Activated CD4-positive, CD25-positive, alpha-beta regulatory T cell treated with anti-CD3 and anti-CD28 coated beads, Interleukin-2, amount 50 U/mL, for 24 hours (primary cell): ENCODE measurements around the gene AOX1.
"Not testable (repeated sequence)": the region's sequence is repeated elsewhere in the genome, so short reads cannot be mapped to it uniquely, and the experiment has no call there.

ENCODE experiments used
- ATAC-seq, 2 donors: fragments of 150-1000 bp; cut with Tn5 transposase; one replicate each; pipeline ENCODE4 v1.10.0; 2021; ENCODE audit warnings: mild to moderate bottlenecking in 1 of 2, moderate library complexity in 1 of 2

AOX1 gene

DNA sequence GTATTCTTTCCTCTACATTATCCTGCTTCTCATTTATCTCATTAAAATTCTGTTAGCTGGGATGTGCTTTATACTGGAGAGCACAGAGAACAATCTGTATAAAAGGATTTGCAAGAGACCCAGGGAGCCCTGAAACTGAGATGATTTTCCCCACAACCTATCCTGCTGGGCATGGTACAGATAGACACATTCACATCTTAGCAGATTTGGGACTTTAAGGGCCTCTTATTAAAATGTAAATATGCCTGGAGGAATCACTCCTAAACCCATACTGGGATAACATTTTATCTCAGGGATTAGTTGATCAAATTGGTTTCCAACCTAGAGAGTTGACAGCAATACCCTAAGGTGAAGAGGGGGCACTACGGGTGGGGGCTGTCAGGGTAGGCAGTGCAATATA, 45.5 kb downstream of the AOX1 start:
- ATAC-seq: no peak

DNA sequence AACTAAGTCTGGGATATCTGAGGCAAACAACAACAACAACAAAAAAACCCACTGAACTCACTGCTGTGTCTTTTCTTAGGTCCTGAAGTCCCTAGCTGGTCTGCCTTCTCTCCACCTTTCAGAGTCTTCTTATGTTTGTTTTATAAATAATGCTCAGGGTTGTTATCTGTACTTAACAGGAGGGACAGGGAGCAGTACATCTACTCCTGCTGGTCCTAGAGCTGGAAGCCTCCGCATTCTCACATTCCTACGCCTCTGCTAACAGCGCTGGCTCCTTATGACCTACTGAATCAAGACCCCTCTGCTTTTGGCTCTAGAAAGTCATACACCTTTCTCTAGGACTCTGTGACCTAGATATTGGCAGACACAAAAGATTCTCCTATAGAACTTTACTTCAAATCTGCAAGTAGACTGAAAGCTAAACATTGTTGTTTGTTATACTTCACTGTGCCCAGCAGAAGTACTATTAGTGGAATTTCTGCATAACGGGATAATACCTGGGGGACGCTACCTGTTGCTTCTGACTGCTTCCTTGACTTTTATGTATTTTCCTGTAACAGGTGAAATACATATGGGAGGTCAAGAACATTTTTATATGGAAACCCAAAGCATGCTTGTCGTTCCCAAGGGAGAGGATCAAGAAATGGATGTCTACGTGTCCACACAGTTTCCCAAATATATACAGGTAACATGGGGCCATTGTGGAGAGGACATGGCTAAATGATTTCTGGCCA, 48.6 kb downstream of the AOX1 start:
- ATAC-seq: no peak

DNA sequence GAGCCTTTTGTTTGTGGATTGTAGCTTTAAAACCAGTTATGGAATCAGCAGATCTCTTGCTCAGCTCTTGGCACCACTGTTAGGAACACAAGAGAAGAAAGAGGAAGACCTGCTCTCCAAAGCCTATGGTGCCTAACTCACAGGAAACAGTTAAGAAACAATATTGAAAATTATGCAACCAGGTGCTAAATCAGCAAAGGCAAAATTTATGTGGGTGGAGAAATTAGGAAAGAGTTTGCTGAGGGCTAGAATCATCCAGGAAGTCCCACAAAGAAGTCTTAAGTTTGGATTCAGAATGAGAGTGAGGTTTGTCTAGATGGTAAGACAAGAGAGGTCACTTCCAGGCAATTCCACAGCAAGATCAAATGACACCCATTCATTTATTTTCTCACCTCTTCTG, 49.4 kb downstream of the AOX1 start:
- ATAC-seq: no peak

- no peak for ATAC-seq
These were observed 52.1 kb downstream of the AOX1 start for GRCh38 chr2:200637901-200638300.

GRCh38 chr2:200640176-200640575, 54.4 kb downstream of the AOX1 start:
- ATAC-seq: no peak

- ATAC-seq: no peak
These were observed 55.1 kb downstream of the AOX1 start for GRCh38 chr2:200640901-200641300.

DNA sequence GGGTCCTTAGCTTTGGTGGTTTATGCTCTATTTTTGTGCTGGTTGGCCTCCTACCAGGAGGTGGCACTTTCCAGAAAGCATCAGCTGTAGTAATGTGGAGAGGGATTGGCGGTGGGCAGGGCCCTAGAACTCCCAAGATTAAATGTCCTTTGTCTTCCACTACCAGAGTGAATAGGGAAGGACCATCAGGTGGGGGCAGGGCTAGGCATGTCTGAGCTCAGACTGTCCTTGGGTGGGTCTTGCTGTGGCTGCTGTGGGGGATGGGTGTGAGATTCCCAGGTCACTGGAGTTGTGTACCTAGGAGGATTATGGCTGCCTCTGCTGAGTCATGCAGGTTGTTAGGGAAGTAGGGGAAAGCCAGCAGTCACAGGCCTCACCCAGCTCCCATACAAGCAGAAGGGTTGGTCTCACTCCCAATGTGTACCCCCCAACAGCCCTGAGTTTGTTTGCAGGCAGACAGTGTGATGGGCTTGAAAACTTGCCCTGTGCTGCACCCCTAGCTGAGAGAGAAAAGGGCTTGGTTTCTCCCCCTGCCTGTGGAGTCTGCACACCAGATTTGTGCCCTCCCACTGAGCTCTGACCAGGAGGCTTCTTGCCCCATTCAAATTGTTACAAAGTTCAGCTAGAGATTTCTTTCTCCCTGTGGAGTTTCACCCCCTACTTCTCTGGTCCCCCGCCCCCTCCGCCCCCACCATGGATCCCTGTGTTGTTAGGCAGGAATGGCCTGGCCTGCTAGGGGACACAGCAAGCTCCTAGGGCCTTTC, 62.9 kb downstream of the AOX1 start:
- ATAC-seq: not testable (repeated sequence)

- ATAC-seq: no peak
These were observed 63.9 kb downstream of the AOX1 start for GRCh38 chr2:200649724-200650123.

GRCh38 chr2:200650195-200650594, 64.4 kb downstream of the AOX1 start:
- ATAC-seq: no peak

DNA sequence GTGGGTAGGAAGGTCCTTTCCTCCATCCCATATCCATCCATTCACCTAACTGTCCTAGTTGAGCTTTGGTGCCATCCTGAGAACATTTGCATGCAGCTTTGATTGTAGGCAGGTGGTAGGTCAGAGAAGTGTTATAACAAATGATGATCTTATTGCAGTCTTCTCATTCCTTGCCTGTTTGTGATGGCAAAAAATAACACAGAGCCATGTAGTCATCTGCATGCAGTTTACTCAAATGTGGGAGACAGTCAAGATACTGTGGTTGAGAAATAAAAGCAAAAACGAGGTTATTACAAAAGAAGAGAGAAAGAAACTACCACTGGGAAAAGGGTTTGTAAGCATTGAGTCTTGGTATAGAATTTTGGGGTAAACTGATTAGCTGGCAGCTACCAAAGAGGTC, 66.3 kb downstream of the AOX1 start:
- ATAC-seq: no peak

- no peak for ATAC-seq
These were observed 67.2 kb downstream of the AOX1 start for GRCh38 chr2:200653021-200653420.

- no peak for ATAC-seq
These were observed 69.0 kb downstream of the AOX1 start for GRCh38 chr2:200654823-200655222.

DNA sequence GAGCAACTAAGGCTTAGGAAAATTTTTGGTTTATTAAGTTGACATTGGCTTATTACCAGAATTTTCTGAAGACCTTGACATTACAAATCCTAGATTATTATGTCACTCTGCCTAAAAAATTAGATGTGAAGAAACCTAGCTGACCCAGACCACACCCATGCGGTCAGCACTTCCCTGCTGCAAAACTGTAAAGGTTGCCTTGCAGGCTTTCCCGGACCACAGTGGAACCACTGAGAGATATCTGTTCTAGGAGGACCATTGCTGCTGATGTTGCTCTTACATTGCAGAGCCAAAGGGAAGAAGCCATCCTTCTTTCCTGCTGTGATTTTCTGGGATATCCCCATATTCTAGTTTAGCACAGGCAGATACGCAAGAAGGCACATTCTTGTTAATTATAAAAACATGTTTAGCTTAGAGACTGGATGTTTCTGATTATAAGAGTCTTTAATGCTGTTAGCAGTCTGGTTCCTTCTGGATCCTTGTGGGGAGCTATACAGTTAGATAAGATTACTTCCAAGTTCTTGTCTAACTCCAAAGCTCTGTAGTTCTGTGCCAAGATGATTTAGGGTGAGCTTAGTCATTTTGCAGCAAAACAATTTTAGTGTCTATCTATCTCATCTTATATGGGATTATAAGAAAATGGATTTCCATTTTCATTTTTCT, 70.2 kb downstream of the AOX1 start:
- ATAC-seq: no peak

DNA sequence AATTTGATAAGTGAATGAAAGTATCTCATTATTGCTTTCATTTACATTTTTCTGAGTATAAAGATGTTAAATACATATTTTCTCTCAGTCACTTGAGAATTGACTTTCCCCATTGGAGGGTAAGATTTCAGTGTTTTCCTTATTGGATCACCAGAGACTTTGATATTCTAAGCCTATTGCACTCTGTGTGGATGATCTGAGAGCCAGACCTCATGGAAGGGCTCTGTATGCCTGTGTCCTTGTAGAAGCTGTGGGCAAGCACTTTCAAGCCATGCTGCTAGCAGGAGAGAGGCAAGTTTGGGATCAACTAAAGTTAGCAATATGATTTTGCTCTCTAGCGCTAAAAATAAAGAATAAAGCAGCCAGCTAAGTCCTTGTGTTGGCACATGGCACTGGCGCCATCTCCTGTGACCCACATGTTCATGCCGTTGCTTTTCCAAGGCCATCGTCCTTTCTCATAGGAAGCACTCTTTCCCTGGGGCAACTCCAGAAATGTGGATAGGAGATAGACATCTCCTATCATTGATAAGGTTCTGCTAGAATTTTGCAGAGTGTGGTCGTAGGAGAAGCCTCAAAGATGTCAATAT, 72.6 kb downstream of the AOX1 start:
- no peak for ATAC-seq

DNA sequence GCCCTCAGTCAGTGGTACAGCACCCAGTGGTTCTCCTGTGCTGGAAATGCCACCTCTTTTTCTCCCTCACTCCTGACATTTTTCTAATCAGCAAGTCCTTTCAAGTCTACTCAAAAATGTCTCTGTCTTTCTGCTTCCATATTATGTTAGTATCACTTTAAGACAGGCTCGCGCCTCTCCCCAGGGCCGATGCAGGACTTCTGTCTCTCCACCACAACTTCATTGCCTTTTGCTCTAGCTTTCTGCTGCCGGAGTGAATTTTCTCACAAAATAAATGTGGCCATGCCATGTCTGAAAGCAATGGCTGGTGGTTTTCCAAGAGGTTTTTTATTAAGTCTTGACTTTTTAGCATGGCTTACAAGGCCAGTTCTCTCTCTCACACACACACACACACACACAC, 73.6 kb downstream of the AOX1 start:
- ATAC-seq: no peak

DNA sequence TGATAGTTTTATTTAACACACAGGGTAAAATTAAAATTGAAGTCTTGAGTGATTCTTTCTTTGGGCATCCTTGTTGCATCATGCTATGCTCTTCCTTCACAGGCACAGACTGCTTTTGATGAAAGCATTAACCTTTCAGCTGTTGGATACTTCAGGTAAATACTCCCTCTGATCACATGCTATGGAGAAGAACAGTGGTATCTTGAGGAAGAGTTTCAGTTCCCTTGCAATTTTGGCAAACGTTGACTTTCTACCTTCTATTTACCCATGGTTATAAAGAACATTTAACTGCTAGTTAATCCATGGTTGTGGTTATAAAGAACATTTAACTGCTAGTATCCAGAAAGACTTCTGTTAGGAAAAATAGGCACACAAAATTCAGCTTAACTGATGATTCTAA, 75.7 kb downstream of the AOX1 start:
- no peak for ATAC-seq

DNA sequence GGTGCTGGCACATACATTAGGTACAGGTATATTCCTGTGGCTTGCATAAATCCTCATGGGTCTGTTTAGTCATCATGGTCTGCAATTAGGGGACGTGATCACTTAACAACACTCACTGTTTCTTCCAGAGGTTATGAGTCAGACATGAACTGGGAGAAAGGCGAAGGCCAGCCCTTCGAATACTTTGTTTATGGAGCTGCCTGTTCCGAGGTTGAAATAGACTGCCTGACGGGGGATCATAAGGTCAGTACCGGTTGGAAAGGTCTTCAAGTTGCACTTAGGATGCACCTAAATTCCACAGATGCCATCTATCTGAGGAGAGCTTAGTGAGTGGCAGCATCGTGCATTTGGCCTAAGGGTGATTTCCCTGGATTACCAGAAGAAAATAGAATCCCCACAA, 76.9 kb downstream of the AOX1 start:
- no peak for ATAC-seq

DNA sequence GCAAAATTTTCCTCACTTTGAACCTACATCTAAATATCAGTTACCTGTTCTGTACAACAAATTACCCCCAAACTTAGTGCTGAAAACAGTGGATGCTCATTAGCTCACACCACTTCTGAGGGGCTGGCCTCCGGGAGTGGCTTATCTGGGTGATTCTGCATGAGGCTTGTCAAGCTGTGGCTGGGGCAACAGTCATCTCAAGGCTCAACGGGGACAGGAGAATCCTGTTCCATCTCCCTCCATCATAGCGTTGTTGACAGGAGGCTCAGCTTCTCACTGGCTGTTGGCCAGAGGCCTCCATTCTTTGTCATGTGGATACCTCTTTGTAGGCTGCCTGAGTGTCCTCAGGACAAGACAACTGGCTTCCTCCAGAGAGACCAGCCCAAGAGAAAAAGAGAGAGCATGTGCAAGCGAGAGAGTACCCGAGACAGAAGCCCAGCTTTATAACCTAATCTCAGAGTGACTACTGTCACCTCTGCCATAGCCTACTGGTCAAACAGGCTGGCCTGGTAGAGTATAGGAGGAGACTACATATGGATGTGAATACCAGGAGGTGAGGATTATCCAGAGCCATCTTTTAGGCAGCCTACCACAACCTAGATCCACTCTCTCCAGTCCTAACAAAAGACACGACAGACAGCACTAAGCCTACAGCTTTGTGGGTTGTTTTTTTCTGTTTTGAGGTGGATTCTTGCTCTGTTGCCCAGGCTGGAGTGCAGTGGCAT, 79.1 kb downstream of the AOX1 start:
- ATAC-seq: no peak

- ATAC-seq: no peak
These were observed 80.0 kb downstream of the AOX1 start for GRCh38 chr2:200665626-200666453.

GRCh38 chr2:200667413-200667812, 81.6 kb downstream of the AOX1 start:
- no peak for ATAC-seq

DNA sequence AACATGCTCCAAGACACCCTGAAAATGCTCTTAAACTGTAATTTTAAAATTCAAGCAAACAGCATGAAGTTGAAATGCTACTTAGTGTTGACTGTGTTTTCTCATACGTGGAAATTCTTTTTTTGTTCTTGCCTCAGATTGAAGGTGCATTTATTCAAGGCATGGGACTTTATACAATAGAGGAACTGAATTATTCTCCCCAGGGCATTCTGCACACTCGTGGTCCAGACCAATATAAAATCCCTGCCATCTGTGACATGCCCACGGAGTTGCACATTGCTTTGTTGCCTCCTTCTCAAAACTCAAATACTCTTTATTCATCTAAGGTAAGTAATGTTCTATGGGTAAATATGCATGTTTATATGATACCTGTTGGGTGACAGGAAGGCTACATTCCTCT, 82.7 kb downstream of the AOX1 start:
- no peak for ATAC-seq

GRCh38 chr2:200669308-200669707, 83.5 kb downstream of the AOX1 start:
- ATAC-seq: no peak
